DOHH2 (cell line): Measurements from ENCODE around the gene DNAAF3.

Source experiments
- H3F3A ChIP-seq: fragments of 200-600 bp; sonication (generic), shearing (Covaris generic); 2 replicates; pipeline ENCODE4 v1.6.0; 2016; ENCODE audit warnings: antibody characterized with exemption, mild to moderate bottlenecking; ENCODE audit not compliant: control insufficient read depth, insufficient read depth
- H3K27ac ChIP-seq: fragments of 200-600 bp; sonication (generic); 2 replicates; pipeline ENCODE4 v1.5.1; 2014; ENCODE audit warnings: low read depth, mild to moderate bottlenecking, low read length, moderate library complexity
- H3K27me3 ChIP-seq: fragments of 200-600 bp; sonication (generic); 2 replicates; pipeline ENCODE4 v1.6.1; 2014; ENCODE audit warnings: mild to moderate bottlenecking, low read length, mixed read lengths; ENCODE audit not compliant: control insufficient read depth
- H3K36me3 ChIP-seq: fragments of 200-600 bp; sonication (generic); 2 replicates; pipeline ENCODE4 v1.6.1; 2014; ENCODE audit warnings: mild to moderate bottlenecking, low read length, moderate library complexity, mixed read lengths; ENCODE audit not compliant: control insufficient read depth
- H3K4me1 ChIP-seq: fragments of 200-600 bp; sonication (generic); 2 replicates; pipeline ENCODE4 v1.6.1; 2014; ENCODE audit warnings: mild to moderate bottlenecking, low read length, mixed read lengths; ENCODE audit not compliant: control insufficient read depth
- H3K4me2 ChIP-seq: fragments of 200-600 bp; sonication (generic); 2 replicates; pipeline ENCODE4 v1.6.0; 2014; ENCODE audit warnings: mild to moderate bottlenecking, low read length, moderate library complexity
- H3K4me3 ChIP-seq: fragments of 200-600 bp; sonication (generic); 2 replicates; pipeline ENCODE4 v1.5.1; 2014; ENCODE audit warnings: mild to moderate bottlenecking, low read length, mixed read lengths
- H3K79me2 ChIP-seq: fragments of 200-600 bp; sonication (generic); 2 replicates; pipeline ENCODE4 v1.6.1; 2014; ENCODE audit warnings: mild to moderate bottlenecking, low read length, mixed read lengths; ENCODE audit not compliant: control insufficient read depth
- H3K9me2 ChIP-seq: fragments of 200-600 bp; sonication (generic); replicated peaks from 2 replicates; pipeline ENCODE4 v1.6.1; 2014; ENCODE audit warnings: mild to moderate bottlenecking, low read length, mixed read lengths; ENCODE audit not compliant: control insufficient read depth
- H3K9me3 ChIP-seq: fragments of 200-600 bp; sonication (generic); 2 replicates; pipeline ENCODE4 v1.6.1; 2014; ENCODE audit warnings: antibody characterized with exemption, low read length, mixed read lengths; ENCODE audit not compliant: control insufficient read depth, insufficient read depth
- H4K20me1 ChIP-seq: fragments of 200-600 bp; sonication (generic); 2 replicates; pipeline ENCODE4 v1.6.0; 2014; ENCODE audit warnings: low read depth, mild to moderate bottlenecking, antibody characterized with exemption, low read length, moderate library complexity; ENCODE audit not compliant: control insufficient read depth, insufficient read depth
- EZH2phosphoT487 ChIP-seq: fragments of 200-600 bp; sonication (generic); IDR thresholded peaks from 2 replicates; pipeline ENCODE4 v1.6.1; 2017; ENCODE audit warnings: borderline replicate concordance, mild to moderate bottlenecking, antibody characterized with exemption, low read length, moderate library complexity, mixed read lengths
- TF ChIP-seq, protein P1 (sequence below): fragments of 200-600 bp; sonication (generic); IDR thresholded peaks from one replicate; pipeline ENCODE4 v1.5.1; 2014; ENCODE audit warnings: antibody characterized with exemption, mild to moderate bottlenecking, low read depth, low read length; ENCODE audit not compliant: poor library complexity, severe bottlenecking

DNAAF3 gene

DNA sequence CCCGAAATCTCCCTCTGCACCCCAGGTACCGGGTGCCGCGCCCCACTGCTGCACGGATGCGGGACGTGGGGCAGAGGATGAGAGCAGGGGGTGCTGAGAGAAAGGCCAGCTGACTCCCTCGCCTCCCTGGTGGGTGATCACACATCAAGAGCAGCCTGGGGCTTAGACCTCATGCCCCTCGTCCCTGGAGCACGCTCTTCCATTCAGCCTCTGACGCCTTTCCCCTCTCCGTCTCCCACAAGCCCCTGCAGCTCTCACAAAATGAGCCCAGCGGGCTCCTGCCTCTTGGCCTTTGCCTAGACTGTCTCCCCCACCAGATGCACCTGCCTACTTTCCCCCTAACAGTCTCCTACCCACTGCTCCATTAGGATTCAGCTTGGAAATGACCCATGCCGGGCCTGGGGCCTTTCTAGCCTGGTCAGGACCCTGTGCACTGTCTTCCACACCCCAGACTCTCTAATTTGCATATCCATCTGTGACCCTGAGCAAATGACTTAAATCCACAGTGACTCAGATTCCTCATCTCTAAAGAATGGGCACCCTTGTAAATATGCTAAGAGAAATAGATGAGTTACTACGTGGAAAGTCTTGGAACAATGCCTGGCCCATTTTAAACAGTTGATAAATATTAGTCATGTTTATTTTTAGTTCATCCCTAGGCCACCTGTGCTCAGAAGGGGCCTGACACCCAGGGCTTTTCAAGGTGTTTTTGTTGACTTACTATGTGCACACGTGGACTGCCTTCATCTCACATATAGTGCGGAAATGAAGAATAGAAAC lies 43.5 kb upstream of the DNAAF3 start:
- peaks cover 9% of the 10 kb centered on the region for H3K4me1 ChIP-seq
- no peak for TF ChIP-seq EZH2phosphoT487
- TF ChIP-seq, protein P1, sequence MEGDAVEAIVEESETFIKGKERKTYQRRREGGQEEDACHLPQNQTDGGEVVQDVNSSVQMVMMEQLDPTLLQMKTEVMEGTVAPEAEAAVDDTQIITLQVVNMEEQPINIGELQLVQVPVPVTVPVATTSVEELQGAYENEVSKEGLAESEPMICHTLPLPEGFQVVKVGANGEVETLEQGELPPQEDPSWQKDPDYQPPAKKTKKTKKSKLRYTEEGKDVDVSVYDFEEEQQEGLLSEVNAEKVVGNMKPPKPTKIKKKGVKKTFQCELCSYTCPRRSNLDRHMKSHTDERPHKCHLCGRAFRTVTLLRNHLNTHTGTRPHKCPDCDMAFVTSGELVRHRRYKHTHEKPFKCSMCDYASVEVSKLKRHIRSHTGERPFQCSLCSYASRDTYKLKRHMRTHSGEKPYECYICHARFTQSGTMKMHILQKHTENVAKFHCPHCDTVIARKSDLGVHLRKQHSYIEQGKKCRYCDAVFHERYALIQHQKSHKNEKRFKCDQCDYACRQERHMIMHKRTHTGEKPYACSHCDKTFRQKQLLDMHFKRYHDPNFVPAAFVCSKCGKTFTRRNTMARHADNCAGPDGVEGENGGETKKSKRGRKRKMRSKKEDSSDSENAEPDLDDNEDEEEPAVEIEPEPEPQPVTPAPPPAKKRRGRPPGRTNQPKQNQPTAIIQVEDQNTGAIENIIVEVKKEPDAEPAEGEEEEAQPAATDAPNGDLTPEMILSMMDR: no peak
- H4K20me1 ChIP-seq: no peaks in the 10 kb centered on the region
- no peaks in the 10 kb centered on the region for H3K36me3 ChIP-seq
- no peaks in the 10 kb centered on the region for H3K79me2 ChIP-seq
- H3K9me3 ChIP-seq: no peaks in the 10 kb centered on the region
- H3K27me3 ChIP-seq: peaks cover 2% of the 10 kb centered on the region; the same call in 1 of the 2 replicates
- H3K4me2 ChIP-seq: no peak overlapping the region
- H3K4me3 ChIP-seq: no peak overlapping the region
- H3K27ac ChIP-seq: no peak overlapping the region
- no peaks in the 10 kb centered on the region for H3K9me2 ChIP-seq
- no peaks in the 10 kb centered on the region for H3F3A ChIP-seq

DNA sequence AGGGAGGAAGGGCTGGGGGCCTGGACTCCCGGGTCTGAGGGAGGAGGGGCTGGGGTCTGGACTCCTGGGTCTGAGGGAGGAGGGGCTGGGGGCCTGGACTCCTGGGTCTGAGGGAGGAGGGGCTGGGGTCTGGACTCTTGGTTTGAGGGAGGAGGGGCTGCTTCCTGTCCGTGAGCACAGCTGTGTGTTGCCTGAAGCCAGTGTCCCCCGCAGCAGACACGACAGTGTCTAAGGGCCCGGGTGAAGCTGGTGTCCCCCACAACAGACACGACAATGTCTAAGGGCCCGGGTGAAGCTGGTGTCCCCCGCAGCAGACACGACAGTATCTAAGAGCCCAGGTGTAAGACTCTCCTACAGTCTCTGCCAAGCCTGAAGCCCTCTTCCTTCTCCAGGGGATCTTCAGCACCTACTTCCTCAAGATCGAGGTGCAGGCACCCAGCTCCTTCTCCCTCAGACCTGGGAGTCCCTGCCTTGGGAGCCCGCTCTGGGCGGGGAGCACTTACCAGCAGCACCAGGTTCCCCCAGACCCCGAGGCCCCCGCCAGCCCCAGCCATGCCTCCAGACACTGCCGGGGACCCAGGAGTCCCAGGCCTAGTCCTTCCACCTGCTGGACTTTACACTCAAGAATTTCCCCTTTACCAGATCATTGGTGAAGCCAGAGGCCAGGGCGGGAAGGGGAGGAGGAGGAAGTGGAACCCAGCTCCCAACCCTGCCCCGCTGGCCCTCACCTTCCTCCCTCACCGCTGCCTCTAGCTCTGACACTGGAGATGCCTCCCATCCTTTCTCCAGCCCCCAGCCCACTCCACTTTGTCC lies 42.7 kb upstream of the DNAAF3 start, which contains the start of gene PTPRH:
TSS of gene PTPRH (minus strand) at position 622 of the 813 bp plus-strand sequence. CDS start at position 554, 68 bp downstream.
- Histone ChIP-seq H3K36me3 (no peaks in the 10 kb centered on the region), H3K9me3 (no peaks in the 10 kb centered on the region), H3F3A (no peaks in the 10 kb centered on the region), H4K20me1 (no peaks in the 10 kb centered on the region), H3K4me2 (no peak within 1 kb of the TSS), H3K79me2 (no peaks in the 10 kb centered on the region), H3K4me1 (peaks cover 9% of the 10 kb centered on the region), H3K27me3 (peaks cover 2% of the 10 kb centered on the region; the same call in 1 of the 2 replicates), H3K9me2 (no peaks in the 10 kb centered on the region), H3K27ac (no peak within 1 kb of the TSS), H3K4me3 (no peak within 1 kb of the TSS)
- TF ChIP-seq, protein P1: no peak
- TF ChIP-seq EZH2phosphoT487: no peak

DNA sequence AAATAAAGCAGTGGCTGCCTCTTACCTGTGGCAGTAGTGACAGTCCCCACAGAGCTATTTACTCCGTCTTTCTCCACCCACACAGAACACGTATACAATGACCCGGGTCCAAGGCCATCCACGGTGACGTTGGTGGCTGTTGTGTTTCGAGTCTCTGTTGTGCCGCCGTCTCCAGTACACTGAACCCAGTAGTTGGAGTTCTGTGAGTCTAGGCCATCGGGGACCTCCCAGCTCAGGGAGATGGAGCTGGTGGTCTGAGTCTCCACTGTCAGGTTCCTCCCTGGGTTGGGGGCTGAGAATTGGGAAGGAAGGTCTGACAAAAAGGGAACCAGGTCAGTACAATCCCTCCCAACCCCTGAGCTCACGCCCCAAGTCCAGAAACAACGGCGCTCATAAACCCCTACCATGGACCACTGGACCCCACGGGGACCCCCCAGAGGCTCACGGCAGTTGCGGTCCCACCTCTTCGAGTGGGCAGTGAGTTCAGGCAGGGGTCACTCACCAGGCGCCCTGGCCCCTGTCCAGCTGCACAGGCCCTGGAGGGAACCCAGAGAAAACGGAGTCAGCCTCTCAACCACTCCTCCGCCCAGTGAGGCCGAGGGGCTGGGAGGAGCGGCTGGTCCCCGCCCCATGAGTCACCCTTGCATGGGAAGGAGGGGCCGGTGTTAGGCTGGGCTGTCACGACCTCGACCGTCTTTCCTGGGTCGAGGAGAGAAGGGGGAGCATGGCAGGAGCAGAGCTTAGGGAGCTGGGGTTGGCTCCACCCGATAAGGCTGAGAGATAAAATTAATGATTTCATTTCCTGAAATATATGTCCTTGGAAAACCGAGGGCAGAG lies 40.5 kb upstream of the DNAAF3 start:
- H4K20me1 ChIP-seq: no peaks in the 10 kb centered on the region
- no peak overlapping the region for H3K4me2 ChIP-seq
- H3F3A ChIP-seq: no peaks in the 10 kb centered on the region
- no peaks in the 10 kb centered on the region for H3K36me3 ChIP-seq
- H3K27me3 ChIP-seq: peaks cover 2% of the 10 kb centered on the region; the same call in 1 of the 2 replicates
- H3K9me2 ChIP-seq: no peaks in the 10 kb centered on the region
- H3K4me3 ChIP-seq: no peak overlapping the region
- H3K27ac ChIP-seq: no peak overlapping the region
- no peaks in the 10 kb centered on the region for H3K9me3 ChIP-seq
- no peaks in the 10 kb centered on the region for H3K79me2 ChIP-seq
- H3K4me1 ChIP-seq: peaks cover 9% of the 10 kb centered on the region
- TF ChIP-seq, protein P1: no peak
- no peak for TF ChIP-seq EZH2phosphoT487
